Stimulated activated CD4-positive, alpha-beta T cell treated with anti-CD3 and anti-CD28 coated beads, TNF-alpha, amount 100 ng/mL, for 48 hours (primary cell): Measurements from ENCODE around the gene VAV2.

Experiments used
- DNase-seq, 3 donors: peaks; one replicate each; pipeline ENCODE4 v3.0.0-alpha.2; 2020; ENCODE audit warnings: low read depth in 3 of 3

VAV2 gene

GRCh38 chr9:133980864-133981588, 11.1 kb downstream of the VAV2 start:
- DNase-seq = no peak

- DNase-seq = no peak
These were observed 11.9 kb downstream of the VAV2 start for GRCh38 chr9:133979921-133980863.

GRCh38 chr9:133979273-133979920, 12.7 kb downstream of the VAV2 start:
- no peak for DNase-seq

- DNase-seq = no peak
These were observed 13.2 kb downstream of the VAV2 start for GRCh38 chr9:133978899-133979272.

GRCh38 chr9:133978226-133978898, 13.8 kb downstream of the VAV2 start:
- no peak for DNase-seq

GRCh38 chr9:133977421-133978201, 14.5 kb downstream of the VAV2 start:
- DNase-seq = no peak

- no peak for DNase-seq
These were observed 15.2 kb downstream of the VAV2 start for GRCh38 chr9:133976887-133977286.

GRCh38 chr9:133976191-133976861, 15.8 kb downstream of the VAV2 start:
- no peak for DNase-seq

- no peak for DNase-seq
These were observed 16.6 kb downstream of the VAV2 start for GRCh38 chr9:133975511-133975910.

GRCh38 chr9:133974631-133975341, 17.3 kb downstream of the VAV2 start:
- no peak for DNase-seq

GRCh38 chr9:133973791-133974630, 18.1 kb downstream of the VAV2 start:
- DNase-seq = no peak

GRCh38 chr9:133973111-133973790, 18.9 kb downstream of the VAV2 start:
- DNase-seq = no peak

- no peak for DNase-seq
These were observed 19.9 kb downstream of the VAV2 start for GRCh38 chr9:133971981-133972941.

GRCh38 chr9:133971121-133971951, 20.8 kb downstream of the VAV2 start:
- no peak for DNase-seq

- no peak for DNase-seq
These were observed 21.5 kb downstream of the VAV2 start for GRCh38 chr9:133970581-133971058.
